Upper lobe of left lung (tissue), 6 donors: ENCODE data around the gene EFCAB8. TPM values are rescaled to one million over a fixed set of nuclear protein-coding genes. Genes with fewer than 3 reads are reported as not detected.
"Not testable (repeated sequence)": the region's sequence is repeated elsewhere in the genome, so short reads cannot be mapped to it uniquely, and the experiment has no call there.

Source experiments
- ATAC-seq, 2 donors: fragments of 200-7000 bp; cut with Tn5 transposase; one replicate each; pipeline ENCODE4 v1.9.1; 2022; ENCODE audit warnings: mild to moderate bottlenecking in 2 of 2, moderate library complexity in 2 of 2; ENCODE audit not compliant: low FRiP score in 2 of 2
- DNase-seq, 2 donors: peaks; one replicate each; pipeline ENCODE4 v3.0.0-alpha.2; 2019 to 2020
- H3K27ac ChIP-seq, 4 donors: fragments of 200-600 bp; sonication (generic); one replicate each; pipeline ENCODE4 v1.5.1; 2016 to 2019
- H3K27me3 ChIP-seq, 4 donors: fragments of 200-600 bp; sonication (generic); one replicate each; pipeline ENCODE4 v1.5.1; 2017 to 2019
- H3K36me3 ChIP-seq, 4 donors: fragments of 200-600 bp; sonication (generic); one replicate each; pipeline ENCODE4 v1.5.1; 2016 to 2019
- H3K4me1 ChIP-seq, 4 donors: fragments of 200-600 bp; sonication (generic); one replicate each; pipeline ENCODE4 v1.5.1; 2018 to 2019
- H3K4me3 ChIP-seq, 4 donors: fragments of 200-600 bp; sonication (generic); one replicate each; pipeline ENCODE4 v1.5.1; 2017 to 2019; ENCODE audit warnings: mild to moderate bottlenecking in 2 of 4, moderate library complexity in 1 of 4
- H3K9me3 ChIP-seq, 4 donors: fragments of 200-600 bp; sonication (generic); one replicate each; pipeline ENCODE4 v1.5.1; 2018 to 2019
- EP300 ChIP-seq, 4 donors: sonication (generic); formaldehyde crosslinking; IDR thresholded peaks; one replicate each; pipeline ENCODE4 v1.5.1; 2017; ENCODE audit warnings: antibody characterized with exemption in 4 of 4, control low read depth in 2 of 4
- POLR2A ChIP-seq, 4 donors: fragments of 450-650 bp; IDR thresholded peaks; one replicate each; pipeline ENCODE4 v1.5.1; 2016 to 2017; ENCODE audit warnings: antibody characterized with exemption in 4 of 4, mild to moderate bottlenecking in 2 of 4
- POLR2AphosphoS5 ChIP-seq, 2 donors: sonication (generic); formaldehyde crosslinking; IDR thresholded peaks; one replicate each; pipeline ENCODE4 v1.5.1; 2017; ENCODE audit warnings: antibody characterized with exemption in 2 of 2
- WGBS, 2 donors: methylation state at CpG; one replicate each; pipeline ENCODE4 v1.1.5; 2017 to 2018; 5-methylcytosine and 5-hydroxymethylcytosine counted together
- total RNA-seq, 6 donors: library from RNA; depleted of rRNA in 4 of 6; stranded (reverse); fragments of >200 nt in 4 of 6; gene quantifications; one replicate each; pipeline versions ENCODE4 v1.1.0 to v1.2.1, GENCODE V29; 2016 to 2021
- TF ChIP-seq, protein P1 (sequence below), 6 experiments: fragments of 450-650 bp in 4 of 6; fragments of 200-600 bp in 2 of 6; sonication (generic) in 2 of 6; IDR thresholded peaks; one replicate each; pipeline ENCODE4 v1.5.1; 2016 to 2019; ENCODE audit warnings: antibody characterized with exemption in 6 of 6
- donor health status: DM: no; HTN: no; CAD: no; lungs with moderate emphysema.
- donor health status: DM: no; HTN: yes; CAD: no; lungs with severe emphysema.

Gene EFCAB8
- total RNA-seq, 6 donors from 2014 or later = 0.10 to 3.3 (median 0.67) TPM

- WGBS, 2 donors = 69 to 75% methylated on average over 9 to 13 of the region's 13 CpGs
- ATAC-seq (no peak), DNase-seq (no peak)
- no peaks in the 10 kb centered on the region for H3K9me3 ChIP-seq
- no peaks in the 10 kb centered on the region for H3K36me3 ChIP-seq
- H3K4me3 ChIP-seq = no peak overlapping the region
- H3K27ac ChIP-seq = peak overlapping the region in 2 of 4 donors; percentile 37 to 56
- no peak for TF ChIP-seq EP300 (IDR thresholded peaks at IDR 0.05)
- no peak for TF ChIP-seq POLR2AphosphoS5 (IDR thresholded peaks at IDR 0.05)
- TF ChIP-seq POLR2A (IDR thresholded peaks at IDR 0.05) = no peak
- TF ChIP-seq, protein P1, sequence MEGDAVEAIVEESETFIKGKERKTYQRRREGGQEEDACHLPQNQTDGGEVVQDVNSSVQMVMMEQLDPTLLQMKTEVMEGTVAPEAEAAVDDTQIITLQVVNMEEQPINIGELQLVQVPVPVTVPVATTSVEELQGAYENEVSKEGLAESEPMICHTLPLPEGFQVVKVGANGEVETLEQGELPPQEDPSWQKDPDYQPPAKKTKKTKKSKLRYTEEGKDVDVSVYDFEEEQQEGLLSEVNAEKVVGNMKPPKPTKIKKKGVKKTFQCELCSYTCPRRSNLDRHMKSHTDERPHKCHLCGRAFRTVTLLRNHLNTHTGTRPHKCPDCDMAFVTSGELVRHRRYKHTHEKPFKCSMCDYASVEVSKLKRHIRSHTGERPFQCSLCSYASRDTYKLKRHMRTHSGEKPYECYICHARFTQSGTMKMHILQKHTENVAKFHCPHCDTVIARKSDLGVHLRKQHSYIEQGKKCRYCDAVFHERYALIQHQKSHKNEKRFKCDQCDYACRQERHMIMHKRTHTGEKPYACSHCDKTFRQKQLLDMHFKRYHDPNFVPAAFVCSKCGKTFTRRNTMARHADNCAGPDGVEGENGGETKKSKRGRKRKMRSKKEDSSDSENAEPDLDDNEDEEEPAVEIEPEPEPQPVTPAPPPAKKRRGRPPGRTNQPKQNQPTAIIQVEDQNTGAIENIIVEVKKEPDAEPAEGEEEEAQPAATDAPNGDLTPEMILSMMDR (IDR thresholded peaks at IDR 0.05) = no peak
- peaks cover 0 to 7% (median 3%) of the 10 kb centered on the region in 4 donors for H3K4me1 ChIP-seq
- H3K27me3 ChIP-seq = no peaks in the 10 kb centered on the region
Measured at GRCh38 chr20:32972181-32973076, 113.7 kb downstream of the EFCAB8 start.

- no peak for ATAC-seq
- Histone ChIP-seq H3K9me3 (no peaks in the 10 kb centered on the region), H3K27me3 (no peaks in the 10 kb centered on the region), H3K4me1 (peaks cover 0 to 7% (median 3%) of the 10 kb centered on the region in 4 donors), H3K36me3 (no peaks in the 10 kb centered on the region), H3K27ac (no peak overlapping the region), H3K4me3 (no peak overlapping the region)
- DNase-seq = no peak
- TF ChIP-seq, protein P1 (IDR thresholded peaks at IDR 0.05) = no peak
- TF ChIP-seq POLR2AphosphoS5 (IDR thresholded peaks at IDR 0.05) (no peak), EP300 (IDR thresholded peaks at IDR 0.05) (no peak), POLR2A (IDR thresholded peaks at IDR 0.05) (no peak)
- WGBS, 2 donors = 81 to 87% methylated on average over 9 to 10 of the region's 10 CpGs
Measured at GRCh38 chr20:32973077-32973717, 114.5 kb downstream of the EFCAB8 start.

DNA sequence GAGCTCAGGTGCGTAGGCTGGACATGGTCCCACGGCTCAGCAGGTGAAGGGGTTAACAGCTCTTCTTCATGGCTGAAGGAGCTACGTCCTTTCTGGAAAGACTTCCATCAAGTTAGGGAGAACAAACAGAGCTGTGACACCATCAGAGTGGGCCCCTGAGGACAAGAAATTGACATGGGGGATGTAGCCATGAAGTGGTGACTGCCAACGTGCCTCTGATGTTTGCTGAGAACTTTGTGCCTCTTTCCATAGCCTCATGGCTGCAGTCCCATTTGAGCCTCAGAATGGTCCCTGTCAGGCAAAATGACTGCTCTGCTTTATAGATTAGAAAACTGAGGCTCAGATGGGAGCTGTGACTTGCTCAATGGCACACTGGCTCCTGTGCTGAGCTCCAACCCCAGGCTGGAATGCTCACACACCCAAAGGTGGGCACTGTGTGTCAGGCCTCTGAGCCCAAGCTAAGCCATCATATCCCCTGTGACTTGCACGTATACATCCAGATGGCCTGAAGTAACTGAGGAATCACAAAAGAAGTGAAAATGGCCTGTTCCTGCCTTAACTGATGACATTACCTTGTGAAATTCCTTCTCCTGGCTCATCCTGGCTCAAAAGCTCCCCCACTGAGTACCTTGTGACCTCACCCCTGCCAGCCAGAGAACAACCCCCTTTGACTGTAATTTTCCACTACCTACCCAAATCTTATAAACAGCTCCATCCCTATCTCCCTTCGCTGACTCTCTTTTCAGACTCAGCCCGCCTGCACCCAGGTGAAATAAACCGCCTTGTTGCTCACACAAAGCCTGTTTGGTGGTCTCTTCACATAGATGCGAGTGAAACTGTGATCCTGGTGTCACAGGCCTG lies 115.7 kb downstream of the EFCAB8 start:
- not testable (repeated sequence) for DNase-seq, H3K36me3 ChIP-seq, H3K4me1 ChIP-seq, H3K4me3 ChIP-seq, H3K27me3 ChIP-seq, ATAC-seq, H3K27ac ChIP-seq, H3K9me3 ChIP-seq
- WGBS, 2 donors = 77% methylated on average over 8 to 9 of the region's 9 CpGs

DNA sequence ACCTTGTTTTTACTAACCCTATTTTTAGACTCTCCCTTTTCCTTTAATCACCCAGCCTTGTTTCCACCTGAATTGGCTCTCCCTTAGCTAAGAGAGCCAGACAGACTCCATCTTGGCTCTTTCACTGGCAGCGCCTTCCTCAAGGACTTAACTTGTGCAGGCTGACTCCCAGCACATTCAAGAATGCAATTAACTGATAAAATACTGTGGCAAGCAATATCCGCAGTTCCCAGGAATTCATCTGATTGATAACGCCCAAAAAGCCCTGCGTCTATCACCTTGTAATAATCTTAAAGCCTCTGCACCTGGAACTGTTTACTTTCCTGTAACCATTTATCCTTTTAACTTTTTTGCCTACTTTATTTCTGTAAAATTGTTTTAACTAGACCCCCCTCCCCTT lies 116.4 kb downstream of the EFCAB8 start:
- 72 to 80% methylated on average over 4 of the region's 4 CpGs for WGBS, 2 donors
- H3K27ac ChIP-seq, H3K4me3 ChIP-seq, ATAC-seq, H3K4me1 ChIP-seq, H3K36me3 ChIP-seq, DNase-seq, H3K27me3 ChIP-seq, H3K9me3 ChIP-seq: not testable (repeated sequence)

- Histone ChIP-seq H3K4me1 (peaks cover 0 to 7% (median 3%) of the 10 kb centered on the region in 4 donors), H3K4me3 (no peak overlapping the region), H3K27me3 (no peaks in the 10 kb centered on the region), H3K9me3 (no peaks in the 10 kb centered on the region), H3K36me3 (no peaks in the 10 kb centered on the region), H3K27ac (no peak overlapping the region)
- no peak for TF ChIP-seq POLR2A (IDR thresholded peaks at IDR 0.05)
- TF ChIP-seq, protein P1 (IDR thresholded peaks at IDR 0.05) = no peak
- no peak for TF ChIP-seq EP300 (IDR thresholded peaks at IDR 0.05)
- no peak for TF ChIP-seq POLR2AphosphoS5 (IDR thresholded peaks at IDR 0.05)
- DNase-seq (no peak), ATAC-seq (no peak)
- 86 to 90% methylated on average over 11 to 15 of the region's 15 CpGs for WGBS, 2 donors
Measured at GRCh38 chr20:32975698-32976674, 117.3 kb downstream of the EFCAB8 start.
